Mesenchymal stem cell (in vitro differentiated cells and primary cell): ENCODE measurements around the gene PRKG1.

Experiments used
- DNase-seq: peaks from one replicate; pipeline ENCODE4 v3.0.0-alpha.2; 2013
- H2AFZ ChIP-seq: one replicate; pipeline ENCODE4 v1.6.1; 2013; ENCODE audit warnings: low read depth, mild to moderate bottlenecking, control low read depth, inconsistent platforms, low read length, moderate library complexity
- H2AK5ac ChIP-seq: 2 replicates; pipeline ENCODE4 v1.6.1; 2013; ENCODE audit warnings: low read length, moderate library complexity, mild to moderate bottlenecking, inconsistent platforms; ENCODE audit not compliant: severe bottlenecking
- H2BK120ac ChIP-seq: one replicate; pipeline ENCODE4 v1.6.1; 2013; ENCODE audit warnings: low read depth, mild to moderate bottlenecking, inconsistent platforms, low read length, moderate library complexity
- H2BK12ac ChIP-seq, 2 experiments: one replicate each; pipeline ENCODE4 v1.6.1; 2013; ENCODE audit warnings: inconsistent platforms in 2 of 2, low read length in 2 of 2, mild to moderate bottlenecking in 2 of 2, moderate library complexity in 2 of 2, control low read depth in 1 of 2
- H2BK15ac ChIP-seq: one replicate; pipeline ENCODE4 v1.6.1; 2013; ENCODE audit warnings: mild to moderate bottlenecking, low read depth, inconsistent platforms; ENCODE audit not compliant: poor library complexity, severe bottlenecking
- H2BK5ac ChIP-seq: 2 replicates; pipeline ENCODE4 v1.6.1; 2013; ENCODE audit warnings: low read depth, mild to moderate bottlenecking, low read length, control low read depth, inconsistent platforms; ENCODE audit not compliant: poor library complexity, severe bottlenecking
- H3K14ac ChIP-seq, 2 experiments: one replicate each; pipeline ENCODE4 v1.6.1; 2013; ENCODE audit warnings: inconsistent platforms in 2 of 2, low read length in 2 of 2, control low read depth in 1 of 2, mild to moderate bottlenecking in 1 of 2, moderate library complexity in 1 of 2
- H3K18ac ChIP-seq, 2 experiments: one replicate each; pipeline ENCODE4 v1.6.1; 2013; ENCODE audit warnings: inconsistent platforms in 2 of 2, low read length in 2 of 2, control low read depth in 1 of 2, low read depth in 1 of 2, mild to moderate bottlenecking in 1 of 2
- H3K23ac ChIP-seq, 2 experiments: one replicate each; pipeline ENCODE4 v1.6.1; 2013; ENCODE audit warnings: inconsistent platforms in 2 of 2, low read length in 2 of 2, mild to moderate bottlenecking in 2 of 2, moderate library complexity in 2 of 2, control low read depth in 1 of 2
- H3K27ac ChIP-seq: 2 replicates; pipeline ENCODE4 v1.5.1; 2013; ENCODE audit warnings: mild to moderate bottlenecking, moderate library complexity, low read length, control low read depth, inconsistent platforms; ENCODE audit not compliant: poor library complexity, severe bottlenecking
- H3K27me3 ChIP-seq, 2 experiments: 2 replicates each; pipeline versions ENCODE4 v1.6.1 to v1.7.0; 2013; ENCODE audit warnings: low read length in 2 of 2, mild to moderate bottlenecking in 2 of 2, moderate library complexity in 2 of 2, control low read depth in 1 of 2, inconsistent platforms in 1 of 2; ENCODE audit not compliant: control insufficient read depth in 1 of 2, insufficient read depth in 1 of 2
- H3K36me3 ChIP-seq, 2 experiments: 2 replicates each; pipeline versions ENCODE4 v1.6.1 to v1.7.0; 2013; ENCODE audit warnings: low read length in 2 of 2, control low read depth in 1 of 2, inconsistent platforms in 1 of 2, low read depth in 1 of 2, mild to moderate bottlenecking in 1 of 2; ENCODE audit not compliant: insufficient read depth in 2 of 2, control insufficient read depth in 1 of 2
- H3K4ac ChIP-seq, 2 experiments: one replicate each; pipeline ENCODE4 v1.6.1; 2013; ENCODE audit warnings: inconsistent platforms in 2 of 2, low read length in 2 of 2, mild to moderate bottlenecking in 2 of 2, moderate library complexity in 2 of 2, control low read depth in 1 of 2, low read depth in 1 of 2
- H3K4me1 ChIP-seq: 2 replicates; pipeline ENCODE4 v1.6.1; 2013; ENCODE audit warnings: low read depth, low read length, control low read depth; ENCODE audit not compliant: control insufficient read depth, insufficient read depth
- H3K4me2 ChIP-seq: 2 replicates; pipeline ENCODE4 v1.6.1; 2013; ENCODE audit warnings: low read length, mild to moderate bottlenecking, inconsistent platforms; ENCODE audit not compliant: poor library complexity, severe bottlenecking
- H3K4me3 ChIP-seq, 2 experiments: 2 replicates each; pipeline versions ENCODE4 v1.5.1 to v1.7.0; 2013; ENCODE audit warnings: low read length in 2 of 2, mild to moderate bottlenecking in 2 of 2, control low read depth in 1 of 2, low read depth in 1 of 2; ENCODE audit not compliant: insufficient read depth in 1 of 2
- H3K79me1 ChIP-seq: replicated peaks from 2 replicates; pipeline ENCODE4 v1.6.1; 2013; ENCODE audit warnings: mild to moderate bottlenecking, control low read depth, low read length, inconsistent platforms; ENCODE audit not compliant: poor library complexity, severe bottlenecking
- H3K9ac ChIP-seq: 2 replicates; pipeline ENCODE4 v1.7.0; 2013; ENCODE audit warnings: mild to moderate bottlenecking, low read length, moderate library complexity
- H3K9me3 ChIP-seq: 2 replicates; pipeline ENCODE4 v1.7.0; 2013; ENCODE audit warnings: mild to moderate bottlenecking, low read length; ENCODE audit not compliant: control insufficient read depth
- H4K8ac ChIP-seq: one replicate; pipeline ENCODE4 v1.6.1; 2013; ENCODE audit warnings: inconsistent platforms, mild to moderate bottlenecking, low read length, moderate library complexity
- H4K91ac ChIP-seq: one replicate; pipeline ENCODE4 v1.6.1; 2013; ENCODE audit warnings: mild to moderate bottlenecking, low read length, inconsistent platforms
- WGBS: methylation state at CpG from one replicate; pipeline ENCODE4 v1.1.7; 2013; ENCODE audit warnings: mixed read lengths; 5-methylcytosine and 5-hydroxymethylcytosine counted together

The PRKG1 gene

GRCh38 chr10:51768886-51769465 is 694.7 kb downstream of the PRKG1 start:
- Histone ChIP-seq H3K79me1 (no peaks in the 10 kb centered on the region), H3K27ac (no peak overlapping the region), H2AK5ac (no peak overlapping the region), H3K23ac (no peak overlapping the region), H2BK15ac (no peak overlapping the region), H3K4me1 (no peaks in the 10 kb centered on the region), H3K27me3 (no peaks in the 10 kb centered on the region), H4K91ac (no peak overlapping the region), H2BK120ac (no peak overlapping the region), H2BK5ac (no peak overlapping the region), H3K4me3 (no peak overlapping the region), H3K9me3 (peaks cover 5% of the 10 kb centered on the region), H3K9ac (no peak overlapping the region), H4K8ac (no peak overlapping the region), H3K14ac (no peak overlapping the region), H3K36me3 (no peaks in the 10 kb centered on the region), H2BK12ac (no peak overlapping the region), H3K4me2 (no peak overlapping the region), H3K18ac (no peak overlapping the region), H3K4ac (no peak overlapping the region), H2AFZ (no peak overlapping the region)
- 93% methylated on average over 3 of the region's 4 CpGs for WGBS
- no peak for DNase-seq

DNA sequence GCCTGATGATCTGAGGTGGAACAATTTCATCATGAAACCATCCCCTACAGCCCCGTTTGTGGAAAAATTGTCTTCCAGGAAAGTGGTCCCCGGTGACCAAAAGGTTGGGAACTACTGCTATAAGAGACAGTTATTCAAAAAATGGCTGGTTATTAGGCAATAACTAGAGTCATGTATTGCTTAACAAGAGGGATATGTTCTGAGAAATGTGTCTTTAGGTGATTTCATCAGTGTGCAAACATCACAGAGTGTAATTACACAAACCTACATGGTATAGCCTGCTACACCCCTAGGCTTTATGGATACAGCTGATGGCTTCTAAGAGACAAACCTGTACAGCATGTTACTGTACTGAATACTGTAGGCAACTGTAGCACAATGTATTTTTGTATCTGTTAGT is 696.4 kb downstream of the PRKG1 start:
- Histone ChIP-seq H3K4me2 (no peak overlapping the region), H4K8ac (no peak overlapping the region), H3K27ac (no peak overlapping the region), H3K14ac (no peak overlapping the region), H2BK15ac (no peak overlapping the region), H3K9ac (no peak overlapping the region), H3K9me3 (peaks cover 5% of the 10 kb centered on the region), H3K79me1 (no peaks in the 10 kb centered on the region), H3K23ac (no peak overlapping the region), H3K4ac (no peak overlapping the region), H3K36me3 (no peaks in the 10 kb centered on the region), H3K18ac (no peak overlapping the region), H2BK120ac (no peak overlapping the region), H3K4me3 (no peak overlapping the region), H2BK5ac (no peak overlapping the region), H4K91ac (no peak overlapping the region), H2BK12ac (no peak overlapping the region), H3K4me1 (no peaks in the 10 kb centered on the region), H2AFZ (no peak overlapping the region), H3K27me3 (no peaks in the 10 kb centered on the region), H2AK5ac (no peak overlapping the region)
- 83% methylated on average over 2 of the region's 2 CpGs for WGBS
- peak; percentile 31 for DNase-seq

DNA sequence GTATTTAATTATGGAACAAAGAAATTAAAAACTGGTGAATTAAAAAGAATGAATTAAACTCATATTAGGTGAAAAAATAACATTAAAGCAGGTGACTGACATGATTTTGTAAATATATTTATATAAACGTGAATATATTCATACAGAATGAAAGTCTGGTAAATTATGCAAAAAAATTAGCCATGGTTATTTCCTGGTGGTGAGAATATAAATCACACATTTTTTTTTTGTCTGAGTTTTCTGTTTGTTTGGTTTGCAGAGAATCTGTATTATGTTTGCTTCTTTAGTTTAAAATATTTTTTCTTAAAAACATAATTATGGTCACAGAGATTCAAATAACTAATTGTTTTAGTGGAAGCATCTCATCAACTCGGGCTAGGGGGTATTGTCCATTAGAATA is 698.1 kb downstream of the PRKG1 start:
- Histone ChIP-seq H3K23ac (no peak overlapping the region), H3K79me1 (no peaks in the 10 kb centered on the region), H4K91ac (no peak overlapping the region), H3K4me3 (no peak overlapping the region), H3K9ac (no peak overlapping the region), H3K36me3 (no peaks in the 10 kb centered on the region), H4K8ac (no peak overlapping the region), H3K14ac (no peak overlapping the region), H2BK12ac (no peak overlapping the region), H2AK5ac (no peak overlapping the region), H2BK15ac (no peak overlapping the region), H3K27ac (no peak overlapping the region), H3K4ac (no peak overlapping the region), H3K4me1 (no peaks in the 10 kb centered on the region), H2BK120ac (no peak overlapping the region), H2BK5ac (no peak overlapping the region), H3K9me3 (no peaks in the 10 kb centered on the region), H2AFZ (no peak overlapping the region), H3K27me3 (no peaks in the 10 kb centered on the region), H3K4me2 (no peak overlapping the region), H3K18ac (no peak overlapping the region)
- DNase-seq, result no peak
- WGBS, result 100% methylated on average over 1 of the region's 2 CpGs

DNA sequence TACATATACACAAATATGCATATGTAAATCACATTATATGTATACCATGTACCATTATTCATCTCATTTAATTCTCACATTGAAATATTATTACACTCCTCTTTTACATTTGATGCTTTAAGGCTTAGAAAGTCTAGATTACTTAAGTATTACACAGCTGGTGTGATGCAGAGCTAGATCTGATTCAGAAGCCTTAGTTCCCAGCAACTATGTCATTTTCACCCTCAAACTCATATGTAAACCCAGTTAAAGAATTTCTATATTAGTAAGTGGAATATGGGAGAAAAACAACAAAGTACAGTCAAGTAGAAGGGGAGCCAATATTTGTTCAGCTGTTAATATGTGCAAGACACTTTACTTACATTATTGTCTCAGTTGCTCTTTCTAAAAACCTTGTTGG is 699.4 kb downstream of the PRKG1 start:
- no peak overlapping the region for H4K91ac ChIP-seq
- H3K4me2 ChIP-seq, result no peak overlapping the region
- no peak overlapping the region for H3K14ac ChIP-seq
- H2BK5ac ChIP-seq, result no peak overlapping the region
- H3K4me3 ChIP-seq, result no peak overlapping the region
- no peak overlapping the region for H3K18ac ChIP-seq
- no peaks in the 10 kb centered on the region for H3K27me3 ChIP-seq
- DNase-seq, result no peak
- no peaks in the 10 kb centered on the region for H3K79me1 ChIP-seq
- H2AK5ac ChIP-seq, result no peak overlapping the region
- no peak overlapping the region for H2BK120ac ChIP-seq
- H2BK15ac ChIP-seq, result no peak overlapping the region
- no peak overlapping the region for H2BK12ac ChIP-seq
- H4K8ac ChIP-seq, result no peak overlapping the region
- no peaks in the 10 kb centered on the region for H3K4me1 ChIP-seq
- H3K9ac ChIP-seq, result no peak overlapping the region
- no peaks in the 10 kb centered on the region for H3K36me3 ChIP-seq
- no peaks in the 10 kb centered on the region for H3K9me3 ChIP-seq
- no peak overlapping the region for H2AFZ ChIP-seq
- no peak overlapping the region for H3K4ac ChIP-seq
- no peak overlapping the region for H3K23ac ChIP-seq
- H3K27ac ChIP-seq, result no peak overlapping the region
